ENCODE measurements around the gene EYS.
"Not testable (repeated sequence)": the region's sequence is repeated elsewhere in the genome, so short reads cannot be mapped to it uniquely, and the experiment has no call there.

Gene EYS

DNA sequence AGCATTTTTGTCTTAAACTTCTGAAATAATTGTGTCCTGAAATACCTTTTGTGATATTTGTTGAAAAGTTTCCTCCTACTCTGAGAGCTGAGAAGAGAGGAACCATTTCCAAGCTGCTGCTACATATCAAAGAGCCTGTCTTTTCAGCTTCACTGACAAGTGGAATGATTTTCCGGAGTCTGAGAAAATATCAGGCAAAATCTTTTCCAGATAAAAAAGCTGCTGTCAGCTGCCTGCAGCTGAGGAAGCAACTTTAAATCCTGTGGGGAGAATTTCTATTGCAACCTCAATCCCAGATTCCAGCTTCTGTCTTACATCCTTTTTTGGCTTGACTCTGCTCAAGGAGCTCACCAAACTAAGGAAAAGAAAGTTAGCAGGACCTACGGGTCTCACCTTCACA lies 1167.1 kb downstream of the EYS start:
- no peak for DNase-seq

DNA sequence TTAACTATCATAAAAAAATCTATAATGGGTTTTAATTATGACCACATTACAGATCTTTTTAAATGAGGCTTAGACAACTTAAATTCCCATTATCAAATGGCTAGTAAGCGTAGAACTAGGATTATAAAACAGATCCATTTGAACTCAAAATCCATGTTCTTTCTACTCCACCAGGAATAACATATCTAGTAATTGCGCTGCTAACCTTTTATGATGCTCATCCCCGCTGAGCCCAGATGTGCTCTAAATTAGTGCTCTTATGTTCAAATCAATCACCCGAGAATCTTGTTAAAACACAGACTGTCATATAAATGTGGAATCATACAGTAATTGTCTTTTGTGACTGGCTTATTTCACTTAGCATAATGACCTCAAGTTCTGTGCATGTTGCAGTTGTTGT lies 1168.3 kb downstream of the EYS start:
- no peak for DNase-seq

DNA sequence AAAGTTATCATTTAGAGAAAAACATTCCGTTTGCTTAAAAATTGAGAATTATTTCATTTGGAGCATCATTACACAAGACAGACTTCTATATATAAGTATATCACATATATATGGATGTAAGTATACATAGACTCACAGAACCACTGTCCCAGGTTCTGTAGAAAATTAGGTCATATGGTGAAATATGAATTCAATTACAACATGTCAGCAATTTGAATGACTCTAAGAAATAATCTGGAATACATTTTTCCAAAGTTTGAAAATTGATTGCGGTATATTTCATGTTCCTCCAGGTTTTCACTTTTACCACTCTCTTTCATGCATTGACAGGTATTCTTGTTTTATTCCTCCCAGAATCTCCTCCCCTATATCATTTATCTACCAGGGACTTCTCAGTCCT lies 1179.1 kb downstream of the EYS start:
- DNase-seq = no peak

DNA sequence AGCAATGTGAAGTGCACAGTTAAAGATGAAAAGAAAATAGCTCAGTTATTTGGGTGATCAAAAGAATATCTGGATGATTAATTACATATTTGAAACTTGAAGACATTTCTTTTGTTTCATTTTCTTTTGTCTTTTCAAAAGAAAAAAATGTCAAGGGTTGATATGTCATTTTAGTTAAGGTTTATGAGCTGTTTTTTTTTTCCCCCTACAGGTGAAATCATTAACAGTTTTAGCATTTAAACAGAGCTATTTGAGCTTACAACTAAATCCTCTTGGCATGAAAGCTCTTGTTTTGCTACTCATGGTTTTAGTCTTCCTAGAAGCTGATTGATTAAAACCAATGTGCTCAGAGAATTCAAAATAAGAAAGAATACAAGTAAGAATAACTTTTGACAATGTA lies 1184.2 kb downstream of the EYS start:
- no peak for DNase-seq

DNA sequence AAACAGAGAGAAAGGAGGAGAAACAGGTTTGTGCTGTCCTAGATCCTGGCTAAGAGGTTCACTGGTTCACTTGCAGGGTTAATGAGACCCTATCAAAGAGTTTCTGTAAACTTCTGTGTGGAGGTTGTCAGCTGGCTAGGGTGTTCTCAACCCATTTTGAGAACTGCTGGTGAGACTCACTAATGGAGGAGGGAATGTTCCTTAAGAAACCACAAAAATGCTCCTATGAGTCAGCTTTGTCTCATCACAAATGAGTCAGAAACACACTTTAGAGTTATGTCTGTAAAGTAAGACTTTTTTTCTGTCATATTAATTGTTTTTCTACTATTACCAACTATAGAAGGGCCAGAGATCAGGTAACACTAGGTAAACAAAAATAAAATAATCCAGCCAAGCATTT lies 1187.0 kb downstream of the EYS start:
- peak; percentile 11 to 60 (median 34) for DNase-seq

DNA sequence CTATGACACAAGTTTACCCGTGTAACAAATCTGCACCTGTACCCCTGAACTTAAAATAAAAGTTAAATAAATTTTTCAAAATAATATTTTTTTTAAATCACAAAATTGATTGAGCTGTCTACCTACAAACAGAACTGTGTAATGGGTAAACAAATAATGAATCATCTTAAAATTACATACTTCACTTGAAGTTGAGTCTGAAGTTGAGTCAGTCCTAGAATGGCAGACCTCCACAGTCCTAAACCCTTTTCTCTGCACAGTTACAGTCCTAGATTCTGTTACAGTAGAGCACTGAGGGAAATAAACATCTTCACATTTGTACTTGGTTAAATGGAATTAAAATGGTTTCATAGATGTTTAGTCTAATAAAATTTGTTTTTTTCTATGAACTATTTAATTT lies 1190.6 kb downstream of the EYS start:
- no peak for DNase-seq

DNA sequence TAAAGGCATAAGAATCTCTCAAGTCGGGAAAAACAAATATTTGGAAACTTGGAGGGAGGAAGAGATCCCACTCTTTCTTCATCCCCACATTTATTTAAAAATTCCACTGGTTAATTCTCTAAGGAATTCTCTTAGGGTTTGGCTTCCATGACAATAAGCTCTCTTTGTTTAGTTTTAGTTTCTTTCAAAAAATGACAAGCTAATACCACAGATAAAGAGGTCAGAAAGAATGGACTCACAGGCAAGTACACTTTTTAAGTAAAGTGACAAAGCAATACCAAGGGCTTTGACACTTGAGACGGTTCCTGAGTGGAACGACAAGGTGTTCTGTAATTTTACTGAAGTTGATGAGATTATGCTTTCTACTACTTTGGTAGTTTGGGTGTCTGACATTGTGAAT lies 1199.4 kb downstream of the EYS start:
- no peak for DNase-seq

DNA sequence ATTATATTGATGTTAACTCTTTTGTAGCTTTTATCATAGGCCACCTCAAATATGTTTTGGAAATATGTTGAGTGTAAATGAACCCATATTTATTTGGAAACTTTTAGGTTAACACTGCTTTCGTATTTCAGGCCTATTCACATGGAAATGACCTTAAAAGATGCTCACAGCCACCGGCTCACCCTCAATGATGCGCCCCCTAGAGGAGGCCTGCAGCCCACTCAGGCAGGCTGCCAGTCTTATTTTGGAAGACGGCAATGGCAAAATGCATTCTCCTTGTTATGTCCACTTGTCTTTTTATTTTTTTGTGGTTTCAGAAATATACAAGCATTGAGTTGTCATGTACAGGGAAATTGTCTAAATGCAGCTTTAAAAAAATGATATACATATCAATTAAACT lies 1201.7 kb downstream of the EYS start:
- DNase-seq = peak in 2 of 4 experiments; percentile 3 to 12

DNA sequence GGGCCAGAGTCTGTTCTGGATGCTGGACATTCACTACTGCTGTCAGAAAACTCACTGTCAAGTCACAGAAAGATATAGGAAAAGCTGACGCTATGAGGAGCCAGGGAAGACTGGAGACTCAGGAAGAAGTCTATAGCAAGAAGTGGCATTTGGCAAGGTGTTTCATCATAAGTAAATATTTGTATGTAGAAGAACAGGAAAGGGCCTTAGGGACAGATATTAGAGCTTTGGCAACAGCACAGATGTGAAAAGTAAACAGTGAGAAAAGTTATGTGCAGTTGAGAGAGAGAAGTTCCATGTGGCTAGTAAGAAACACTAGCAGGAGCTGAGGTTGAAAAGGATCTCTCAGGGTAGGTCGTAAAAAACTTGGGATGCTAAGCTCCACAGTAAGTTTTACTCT lies 1202.5 kb downstream of the EYS start:
- no peak for DNase-seq

DNA sequence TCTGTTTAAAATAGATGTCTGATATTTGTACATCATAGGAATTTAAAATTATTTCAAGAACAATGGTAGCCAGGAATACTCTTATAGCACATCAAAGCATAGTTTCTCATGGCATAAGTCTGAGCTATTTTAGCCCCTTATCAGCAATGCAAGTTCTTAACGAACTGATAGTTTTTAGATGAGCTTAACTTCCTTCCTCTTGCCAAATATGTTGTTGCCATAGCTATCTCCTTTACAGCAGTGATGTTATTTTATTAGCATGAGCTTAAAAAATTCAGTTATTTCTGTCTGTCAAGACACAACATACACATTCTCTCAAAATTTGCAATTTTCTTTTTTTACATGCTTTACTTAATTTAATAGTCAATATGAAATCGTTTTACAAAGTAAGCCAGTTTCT lies 1204.2 kb downstream of the EYS start:
- no peak for DNase-seq

DNA sequence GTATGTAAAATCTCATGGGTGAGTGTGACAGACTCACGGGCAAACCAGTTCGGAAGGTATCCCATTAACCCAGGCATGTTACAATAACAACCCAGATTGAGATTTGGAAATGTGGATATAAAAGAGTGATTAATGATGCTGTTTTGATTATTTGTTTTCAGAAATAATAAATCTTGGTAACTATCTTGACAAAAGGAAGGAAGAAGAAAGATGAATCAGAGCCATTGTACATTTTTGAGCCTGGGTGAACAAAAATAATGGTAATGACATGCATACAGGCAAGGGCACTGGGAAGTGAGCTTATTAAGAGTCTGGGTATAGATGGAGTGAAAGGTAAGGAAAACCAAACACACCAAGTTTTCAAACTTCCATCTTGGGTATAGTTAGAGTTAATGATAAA lies 1209.4 kb downstream of the EYS start:
- no peak for DNase-seq

DNA sequence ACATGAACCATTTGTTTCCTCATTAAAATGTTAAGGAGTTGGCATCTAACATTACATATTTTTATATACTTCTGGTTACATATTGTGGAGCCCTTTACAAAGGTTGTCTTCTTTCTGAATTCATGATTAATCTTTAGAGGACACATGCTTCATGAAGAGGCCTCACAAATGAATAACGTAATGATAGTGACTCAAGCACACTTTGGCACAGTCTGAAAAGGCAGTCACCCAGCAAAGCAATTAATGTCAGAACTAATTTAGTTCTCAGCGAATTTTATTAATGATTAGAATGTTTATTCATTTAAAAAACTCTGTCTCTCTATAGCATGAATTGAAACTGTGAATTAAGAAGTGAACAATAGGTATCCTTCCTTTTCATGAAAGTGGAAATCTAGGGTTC lies 1217.3 kb downstream of the EYS start:
- DNase-seq = no peak

DNA sequence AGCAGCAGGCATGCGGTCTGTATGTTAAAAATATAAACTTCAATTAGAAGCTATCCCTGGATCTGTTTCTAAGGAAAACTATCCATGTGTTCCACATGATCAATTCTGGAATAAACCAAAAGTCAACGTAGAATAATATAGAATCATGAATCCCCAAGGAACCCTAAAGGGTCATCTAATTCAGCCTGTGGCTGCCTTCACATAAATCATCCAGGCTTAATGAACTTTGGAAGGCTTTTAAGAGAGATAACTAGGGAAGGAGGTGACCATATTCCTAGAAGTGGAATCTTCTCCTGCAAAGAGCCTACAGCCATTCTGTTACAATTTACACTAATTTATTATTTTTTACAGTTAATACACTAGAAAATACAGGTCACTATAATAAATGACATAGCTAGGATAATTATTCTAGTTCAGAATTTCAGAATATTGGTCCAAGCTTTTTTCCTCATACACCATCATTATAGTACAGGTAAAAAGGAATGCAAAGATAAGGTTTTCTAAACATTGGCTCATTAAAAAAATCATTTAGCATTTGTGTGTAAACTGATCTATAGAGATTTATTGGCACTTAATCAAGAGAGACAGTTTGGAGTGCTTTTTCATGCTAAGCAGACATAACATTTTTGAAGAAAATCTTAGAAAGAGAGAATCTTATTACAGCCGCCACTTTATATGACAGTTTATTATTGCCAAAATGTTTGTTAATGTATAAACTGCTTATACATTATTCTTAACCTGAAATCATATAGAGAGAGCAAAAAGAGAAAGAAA lies 1220.3 kb downstream of the EYS start:
- no peak for DNase-seq

DNA sequence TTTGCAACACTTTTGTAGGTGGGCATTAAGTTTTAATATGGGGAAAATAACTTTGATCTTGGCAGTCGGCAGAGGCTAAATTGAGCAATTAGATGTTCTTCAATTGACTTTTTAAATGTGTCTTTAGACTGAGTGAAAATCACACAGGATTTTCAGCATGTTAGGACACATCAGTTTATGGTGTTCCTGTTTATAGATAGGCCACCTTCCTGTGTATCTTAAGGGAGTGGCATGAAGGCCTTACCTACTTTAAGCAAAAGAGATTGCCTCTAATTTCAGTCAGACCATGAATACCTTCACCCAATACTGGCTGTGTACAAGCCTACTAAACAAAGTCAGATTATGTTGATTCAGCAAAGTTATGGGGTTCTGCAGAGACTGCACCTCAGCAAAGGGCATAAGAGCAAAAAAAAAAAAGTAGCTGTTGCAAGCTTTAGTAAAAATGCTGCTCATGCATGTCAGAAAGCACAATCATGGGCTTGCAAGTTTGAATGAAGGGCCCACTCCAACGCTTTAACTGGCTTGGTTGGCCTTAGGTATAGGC lies 1223.0 kb downstream of the EYS start:
- DNase-seq = no peak

DNA sequence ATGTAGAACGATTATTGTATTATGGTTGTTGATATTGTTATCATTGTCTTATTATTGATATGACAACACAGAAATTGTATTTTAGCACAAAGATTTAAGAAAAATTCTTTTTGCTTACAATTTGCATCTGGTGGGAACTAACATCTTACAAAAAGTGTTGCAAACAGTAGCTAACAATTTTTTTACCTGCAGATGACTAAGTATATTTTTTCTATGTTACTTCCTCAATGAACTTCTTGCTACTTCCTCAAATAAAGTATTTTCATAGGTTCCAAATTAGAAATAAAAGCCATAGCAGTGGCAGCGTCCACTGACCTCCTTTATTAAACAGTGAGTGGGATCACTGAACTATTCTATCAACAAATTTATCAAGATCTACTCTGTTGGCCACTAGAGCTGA lies 1224.4 kb downstream of the EYS start:
- DNase-seq = peak in 2 of 4 experiments; percentile 1 to 10

DNA sequence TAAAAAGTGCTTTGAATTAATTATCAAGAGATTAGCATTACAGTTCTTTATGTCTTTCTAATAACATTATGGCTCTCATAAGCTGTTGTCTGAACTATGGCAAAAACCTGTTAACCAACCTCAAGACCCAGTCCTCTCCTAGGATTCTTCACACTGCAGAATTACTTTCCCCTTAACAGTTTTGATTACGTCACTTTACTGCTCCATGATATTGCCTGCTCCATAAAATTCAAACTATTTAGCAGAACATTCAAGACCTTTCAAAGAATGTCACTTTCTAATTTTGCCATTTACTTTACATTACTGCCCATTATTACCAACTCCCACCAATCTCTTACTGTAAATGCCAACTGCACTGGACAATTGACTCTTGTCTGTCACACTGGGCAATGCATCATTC lies 1227.9 kb downstream of the EYS start:
- no peak for DNase-seq

DNA sequence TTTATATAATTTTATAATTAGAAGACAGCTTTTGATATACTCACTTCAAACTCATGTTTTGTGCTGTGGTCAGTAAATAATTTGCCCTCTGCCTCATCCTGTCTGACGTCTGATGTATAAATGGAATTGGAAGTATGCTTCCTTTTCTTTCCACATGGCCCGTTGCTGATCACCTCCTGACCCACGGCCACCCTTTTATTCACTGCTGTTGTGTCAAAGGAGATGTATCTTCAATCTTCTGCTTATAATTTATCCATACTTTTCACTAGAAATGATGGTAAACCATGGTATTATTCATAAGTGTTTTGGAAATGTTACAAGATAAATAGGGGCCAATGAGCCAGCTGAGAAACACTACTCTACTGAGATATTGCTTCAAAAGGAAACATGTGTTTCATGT lies 1229.6 kb downstream of the EYS start:
- no peak for DNase-seq

DNA sequence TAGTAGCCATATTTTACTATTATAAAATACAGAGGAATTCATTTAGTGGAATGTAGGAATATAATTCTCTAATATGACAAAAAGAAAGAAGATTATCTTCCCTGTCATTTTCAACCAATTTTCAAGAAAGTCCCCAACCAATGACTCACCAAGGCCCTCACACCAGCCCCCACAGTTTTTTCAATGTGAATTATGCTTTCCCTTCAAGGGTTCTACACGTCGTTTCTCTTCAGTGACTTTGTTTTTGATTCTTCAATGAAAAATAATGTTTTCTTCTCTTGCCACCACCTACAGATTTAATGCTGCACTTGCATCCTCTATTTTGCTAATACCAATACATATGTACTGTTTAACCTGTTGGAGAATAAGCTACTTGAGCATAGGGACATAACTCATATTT lies 1230.1 kb downstream of the EYS start:
- DNase-seq = no peak

DNA sequence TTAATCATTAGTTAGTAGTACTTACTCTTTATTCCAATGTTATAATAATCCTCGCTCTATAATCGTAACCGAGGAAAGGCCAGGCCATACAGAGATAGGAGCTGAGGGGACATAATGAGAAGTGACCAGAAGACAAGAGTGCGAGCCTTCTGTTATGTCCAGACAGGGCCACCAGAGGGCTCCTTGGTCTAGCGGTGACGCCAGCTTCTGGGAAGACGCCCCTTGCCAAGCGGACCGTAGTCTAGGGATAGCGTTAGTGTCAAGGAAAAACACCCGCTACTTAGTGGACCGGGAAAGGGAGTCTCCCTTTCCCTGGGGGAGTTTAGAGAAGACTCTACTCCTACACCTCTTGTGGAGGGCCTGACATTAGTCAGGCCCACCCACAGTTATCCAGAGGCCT lies 1237.6 kb downstream of the EYS start:
- DNase-seq = not testable (repeated sequence)

DNA sequence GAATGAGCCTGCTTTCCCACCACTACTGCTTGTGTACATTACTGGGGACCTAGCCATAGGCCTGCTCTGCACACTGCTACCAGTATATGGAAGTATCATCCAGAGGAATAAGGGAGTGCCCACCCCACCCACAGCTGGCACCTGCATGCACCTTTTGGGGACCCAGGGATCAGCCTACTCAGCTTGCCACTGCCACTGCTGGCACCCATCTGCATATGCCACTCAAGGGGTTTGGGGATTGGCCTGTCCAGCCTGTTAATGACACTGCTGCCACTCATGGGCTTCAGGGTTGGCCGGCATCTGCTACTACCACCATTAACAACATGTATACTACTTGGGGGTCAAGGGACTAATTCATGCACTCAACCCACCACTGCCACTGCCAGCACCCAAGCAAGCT lies 1239.4 kb downstream of the EYS start:
- DNase-seq = no peak

DNA sequence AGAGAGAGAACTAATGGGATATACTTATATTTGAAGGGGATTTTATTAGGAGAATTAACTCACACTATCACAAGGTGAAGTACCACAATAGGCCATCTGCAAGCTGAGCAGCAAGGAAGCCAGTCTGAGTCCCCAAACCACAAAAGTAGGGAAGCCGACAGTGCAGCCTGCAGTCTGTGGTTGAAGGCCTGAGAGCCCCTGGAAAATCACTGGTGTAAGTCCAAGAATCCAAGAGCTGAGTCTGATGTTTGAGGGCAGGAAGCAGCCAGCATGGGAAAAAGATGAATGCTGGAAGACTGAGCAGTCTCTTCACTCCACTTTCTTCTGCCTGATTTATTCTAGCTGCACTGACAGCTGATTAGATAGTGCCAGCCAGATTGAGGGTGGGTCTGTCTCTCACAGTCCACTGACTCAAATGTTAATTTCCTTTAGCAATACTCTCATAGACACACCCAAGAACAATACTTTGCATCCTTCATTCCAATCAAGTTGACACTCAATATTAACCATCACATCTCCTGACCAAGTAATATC lies 1247.5 kb downstream of the EYS start:
- no peak for DNase-seq

DNA sequence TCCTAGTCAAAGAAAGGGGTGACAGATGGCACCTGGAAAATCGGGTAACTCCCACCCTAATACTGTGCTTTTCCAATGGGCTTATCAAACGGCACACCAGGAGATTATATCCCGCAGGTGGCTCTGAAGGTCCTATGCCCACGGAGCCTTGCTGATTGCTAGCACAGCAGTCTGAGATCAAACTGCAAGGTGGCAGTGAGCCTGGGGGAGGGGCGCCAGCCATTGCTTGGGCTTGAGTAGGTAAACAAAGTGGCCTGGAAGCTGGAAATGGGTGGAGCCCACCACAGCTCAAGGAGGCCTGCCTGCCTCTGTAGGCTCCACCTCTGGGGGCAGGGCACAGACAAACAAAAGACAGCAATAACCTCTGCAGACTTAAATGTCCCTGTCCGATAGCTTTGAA lies 1258.9 kb downstream of the EYS start:
- DNase-seq = not testable (repeated sequence)

DNA sequence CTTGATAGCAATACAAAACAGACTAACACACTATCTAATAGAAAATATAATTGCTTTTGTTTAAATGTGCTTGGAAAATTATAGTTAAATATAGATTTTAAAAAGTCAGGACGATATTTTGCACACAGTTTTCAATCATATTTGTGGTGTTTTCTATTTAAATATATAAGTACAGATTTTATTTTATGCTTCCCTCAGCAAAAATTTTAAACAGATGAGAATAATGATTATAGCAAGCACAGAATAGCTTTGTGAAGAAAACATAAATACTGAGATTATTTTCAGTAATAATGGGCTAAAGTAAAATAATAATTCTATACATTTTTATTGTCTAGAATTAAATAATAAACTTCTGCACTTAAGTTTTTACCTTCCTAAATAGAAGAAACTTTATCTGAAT lies 1262.0 kb downstream of the EYS start:
- no peak for DNase-seq

DNA sequence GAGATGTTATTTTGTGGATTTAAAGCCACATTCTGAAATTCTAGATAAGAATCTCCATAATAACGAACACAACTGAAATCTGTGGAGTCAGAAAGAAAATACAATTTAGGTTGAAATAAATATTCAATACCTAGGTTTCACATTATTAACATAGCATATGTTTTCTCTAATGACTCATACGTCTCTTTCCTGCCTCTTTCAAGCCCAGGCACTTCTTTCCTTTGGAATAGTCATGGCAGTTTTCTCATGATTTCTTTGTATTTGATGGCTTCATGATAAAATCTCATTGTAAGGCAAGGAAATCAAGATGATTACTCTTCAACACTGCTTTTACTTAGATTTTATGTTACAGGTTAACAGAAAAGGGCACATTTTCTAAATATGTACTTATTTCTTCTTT lies 1267.8 kb downstream of the EYS start:
- DNase-seq = no peak

DNA sequence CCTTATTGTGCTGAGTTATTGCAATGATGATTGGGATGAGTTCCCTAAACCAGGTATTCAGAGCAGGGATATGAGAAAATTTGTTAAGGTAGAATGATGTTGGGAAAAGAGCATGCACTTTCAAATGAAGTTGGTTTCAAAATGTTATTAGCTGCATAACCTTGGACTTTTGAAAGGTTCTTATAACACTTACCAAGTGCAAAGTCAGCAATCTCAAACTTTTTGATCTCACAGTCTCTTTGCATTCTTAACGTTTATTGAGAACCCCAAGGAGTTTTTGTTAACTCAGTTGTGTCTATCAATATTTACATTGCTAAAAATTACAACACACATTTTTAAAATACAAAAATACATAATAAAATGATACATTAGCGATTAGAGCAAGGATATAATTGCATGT lies 1269.0 kb downstream of the EYS start:
- no peak for DNase-seq
